Measurements from ENCODE around the gene ADISSP. TPM values are rescaled to one million over a fixed set of nuclear protein-coding genes. Genes with fewer than 3 reads are reported as not detected.

The ADISSP gene
- total and polyA plus RNA-seq, 10 donors: 29.4 to 55.5 (median 36.0) TPM

DNA sequence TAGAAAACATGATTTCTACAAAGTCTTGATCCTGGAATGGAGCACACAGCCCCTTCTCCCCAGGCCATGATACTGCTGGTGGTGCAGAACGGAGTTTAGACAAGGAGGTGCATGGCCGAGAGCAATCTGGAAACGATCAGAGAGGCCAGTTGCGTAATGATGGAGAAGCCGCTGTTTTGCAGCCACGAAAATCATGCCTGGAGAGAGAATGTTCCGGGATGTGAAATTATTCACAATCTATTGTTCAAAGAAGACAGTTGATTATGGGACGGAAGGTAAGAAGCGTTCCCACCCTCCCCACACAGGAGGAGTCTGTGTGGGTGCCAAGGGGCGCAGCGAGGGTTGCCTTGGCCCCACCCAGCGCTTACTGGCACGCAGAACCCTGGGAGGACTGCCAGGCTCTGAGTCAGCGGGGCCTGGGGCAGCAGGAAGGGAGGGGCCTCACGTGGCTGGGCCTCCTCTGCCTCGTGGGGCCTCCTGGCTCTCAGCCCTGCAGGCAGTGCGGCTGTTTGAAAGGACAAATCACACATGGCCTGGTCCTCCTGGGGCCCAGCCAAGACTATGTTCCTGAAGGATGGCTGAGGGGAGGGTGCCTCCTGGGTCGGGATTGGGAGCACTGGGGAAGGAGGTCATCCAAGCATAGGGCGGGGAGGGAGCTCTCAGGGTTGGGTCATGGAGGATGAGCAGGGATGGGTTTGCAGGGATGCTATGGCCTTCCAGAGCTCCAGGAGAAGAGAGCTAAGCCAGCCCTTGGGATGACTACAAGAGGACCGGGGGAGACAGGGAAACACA, 44.1 kb upstream of the ADISSP start:
- 9 to 14% (median 11%) methylated on average over 16 to 20 of the region's 20 CpGs for WGBS, 5 donors
- Histone ChIP-seq H3K9me3 (no peaks in the 10 kb centered on the region), H3K4me1 (peaks cover 15 to 95% (median 75%) of the 10 kb centered on the region in 6 donors), H3K27me3 (replicated peaks in 1 of 7) (no peaks in the 10 kb centered on the region), H3K27ac (peak overlapping the region; percentile 85 to 96 (median 88)), H3K36me3 (no peaks in the 10 kb centered on the region), H3K4me3 (peak overlapping the region; percentile 8 to 67 (median 35))
- DNase-seq: peak; percentile 96
- TF ChIP-seq POLR2AphosphoS5 (IDR thresholded peaks at IDR 0.05) (peak; percentile 97 to 99 (median 98)), POLR2A (IDR thresholded peaks at IDR 0.05) (peak; percentile 18 to 53 (median 20))
- TF ChIP-seq, protein P1, sequence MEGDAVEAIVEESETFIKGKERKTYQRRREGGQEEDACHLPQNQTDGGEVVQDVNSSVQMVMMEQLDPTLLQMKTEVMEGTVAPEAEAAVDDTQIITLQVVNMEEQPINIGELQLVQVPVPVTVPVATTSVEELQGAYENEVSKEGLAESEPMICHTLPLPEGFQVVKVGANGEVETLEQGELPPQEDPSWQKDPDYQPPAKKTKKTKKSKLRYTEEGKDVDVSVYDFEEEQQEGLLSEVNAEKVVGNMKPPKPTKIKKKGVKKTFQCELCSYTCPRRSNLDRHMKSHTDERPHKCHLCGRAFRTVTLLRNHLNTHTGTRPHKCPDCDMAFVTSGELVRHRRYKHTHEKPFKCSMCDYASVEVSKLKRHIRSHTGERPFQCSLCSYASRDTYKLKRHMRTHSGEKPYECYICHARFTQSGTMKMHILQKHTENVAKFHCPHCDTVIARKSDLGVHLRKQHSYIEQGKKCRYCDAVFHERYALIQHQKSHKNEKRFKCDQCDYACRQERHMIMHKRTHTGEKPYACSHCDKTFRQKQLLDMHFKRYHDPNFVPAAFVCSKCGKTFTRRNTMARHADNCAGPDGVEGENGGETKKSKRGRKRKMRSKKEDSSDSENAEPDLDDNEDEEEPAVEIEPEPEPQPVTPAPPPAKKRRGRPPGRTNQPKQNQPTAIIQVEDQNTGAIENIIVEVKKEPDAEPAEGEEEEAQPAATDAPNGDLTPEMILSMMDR (IDR thresholded peaks at IDR 0.05 in 8 of 11, conservative IDR thresholded peaks at IDR 0.05 in 3 of 11): no peak
- intact Hi-C loops (cut with DNase I; ENCODE audit: low total_unique reads): no loop called here

DNA sequence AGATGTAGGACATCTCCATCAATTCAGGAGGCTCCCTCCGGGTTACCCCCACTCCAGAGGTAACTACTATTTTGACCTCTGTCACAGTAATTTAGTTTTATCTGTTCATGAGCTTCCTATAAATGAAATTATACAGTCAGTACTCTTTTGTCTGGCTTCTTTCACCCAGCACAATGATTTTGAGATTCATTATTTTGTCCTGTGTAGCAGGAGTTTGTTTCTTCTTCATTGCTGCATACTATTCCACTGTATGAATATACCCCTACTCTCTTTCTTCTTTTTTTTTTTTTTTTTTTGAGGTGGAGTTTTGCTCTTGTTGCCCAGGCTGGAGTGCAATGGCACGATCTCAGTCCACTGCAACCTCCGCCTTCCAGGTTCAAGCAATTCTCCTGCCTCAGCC, 41.0 kb upstream of the ADISSP start:
- peaks cover 0 to 29% (median 23%) of the 10 kb centered on the region in 6 donors for H3K36me3 ChIP-seq
- no peaks in the 10 kb centered on the region for H3K27me3 ChIP-seq (replicated peaks in 1 of 7)
- peak overlapping the region in 3 of 8 donors; percentile 0 to 54 (median 22) for H3K4me3 ChIP-seq
- no peaks in the 10 kb centered on the region for H3K9me3 ChIP-seq
- H3K4me1 ChIP-seq: peaks cover 15 to 96% (median 71%) of the 10 kb centered on the region in 6 donors
- TF ChIP-seq POLR2AphosphoS5 (IDR thresholded peaks at IDR 0.05) (no peak), POLR2A (IDR thresholded peaks at IDR 0.05) (no peak)
- TF ChIP-seq, protein P1 (IDR thresholded peaks at IDR 0.05 in 8 of 11, conservative IDR thresholded peaks at IDR 0.05 in 3 of 11): no peak
- intact Hi-C loops (cut with DNase I; ENCODE audit: low total_unique reads): no loop called here
- DNase-seq: peak; percentile 27
- WGBS, 5 donors: 79 to 90% (median 84%) methylated on average over 3 of the region's 3 CpGs
- peak overlapping the region; percentile 66 to 96 (median 85) for H3K27ac ChIP-seq

DNA sequence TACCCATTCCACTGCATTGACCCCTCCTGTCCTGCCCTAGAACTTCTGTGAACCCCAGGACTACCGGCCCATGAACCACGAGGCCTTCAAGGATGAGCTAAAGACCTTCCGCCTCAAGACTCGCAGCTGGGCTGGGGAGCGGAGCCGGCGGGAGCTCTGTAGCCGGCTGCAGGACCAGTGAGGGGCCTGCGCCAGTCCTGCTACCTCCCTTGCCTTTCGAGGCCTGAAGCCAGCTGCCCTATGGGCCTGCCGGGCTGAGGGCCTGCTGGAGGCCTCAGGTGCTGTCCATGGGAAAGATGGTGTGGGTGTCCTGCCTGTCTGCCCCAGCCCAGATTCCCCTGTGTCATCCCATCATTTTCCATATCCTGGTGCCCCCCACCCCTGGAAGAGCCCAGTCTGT, 37.2 kb upstream of the ADISSP start:
- peaks cover 17 to 97% (median 72%) of the 10 kb centered on the region in 6 donors for H3K4me1 ChIP-seq
- TF ChIP-seq, protein P1 (IDR thresholded peaks at IDR 0.05 in 8 of 11, conservative IDR thresholded peaks at IDR 0.05 in 3 of 11): no peak
- TF ChIP-seq POLR2A (IDR thresholded peaks at IDR 0.05) (no peak), POLR2AphosphoS5 (IDR thresholded peaks at IDR 0.05) (no peak)
- 90 to 97% (median 95%) methylated on average over 10 to 11 of the region's 11 CpGs for WGBS, 5 donors

DNA sequence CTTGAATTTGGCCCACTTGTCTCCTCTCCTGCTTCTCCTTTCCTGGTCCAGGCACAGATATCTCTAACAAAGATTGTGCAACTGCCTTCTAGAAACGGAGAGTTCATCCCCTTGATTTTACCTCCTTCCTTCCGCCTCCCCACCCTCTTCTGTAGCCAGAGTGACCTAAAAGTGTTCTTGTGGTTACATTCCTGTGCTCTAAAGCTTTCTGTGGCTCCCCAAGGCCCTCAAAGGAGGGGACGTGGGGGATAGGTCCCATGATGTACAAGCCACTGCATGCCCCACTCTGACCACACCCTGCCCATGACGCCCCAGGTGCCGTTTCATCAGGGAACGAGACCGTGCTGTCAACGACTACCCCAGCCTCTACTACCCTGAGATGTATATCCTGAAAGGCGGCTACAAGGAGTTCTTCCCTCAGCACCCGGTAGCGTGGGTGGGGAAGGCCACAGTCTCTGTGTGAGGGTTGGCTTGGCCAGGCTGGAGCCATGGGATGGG, 36.8 kb upstream of the ADISSP start:
- TF ChIP-seq, protein P1 (IDR thresholded peaks at IDR 0.05 in 8 of 11, conservative IDR thresholded peaks at IDR 0.05 in 3 of 11): no peak
- no peak for TF ChIP-seq POLR2AphosphoS5 (IDR thresholded peaks at IDR 0.05)
- no peak for TF ChIP-seq POLR2A (IDR thresholded peaks at IDR 0.05)
- H3K27me3 ChIP-seq (replicated peaks in 1 of 7): no peaks in the 10 kb centered on the region
- H3K4me1 ChIP-seq: peaks cover 21 to 98% (median 74%) of the 10 kb centered on the region in 6 donors
- H3K9me3 ChIP-seq: no peaks in the 10 kb centered on the region
- WGBS, 5 donors: 73 to 86% (median 83%) methylated on average over 10 to 11 of the region's 11 CpGs
- intact Hi-C loops (cut with DNase I; ENCODE audit: low total_unique reads): no loop called here
- DNase-seq: peak; percentile 54
- peaks cover 0 to 71% (median 56%) of the 10 kb centered on the region in 6 donors for H3K36me3 ChIP-seq
- H3K4me3 ChIP-seq: no peak overlapping the region
- H3K27ac ChIP-seq: peak overlapping the region in 2 of 8 donors; percentile 96 to 99

More for the DNA sequence above, 37.2 kb upstream of the ADISSP start:
- peak; percentile 70 for DNase-seq
- peaks cover 0 to 66% (median 56%) of the 10 kb centered on the region in 6 donors for H3K36me3 ChIP-seq
- peak overlapping the region in 4 of 8 donors; percentile 85 to 99 (median 94) for H3K27ac ChIP-seq
- no peaks in the 10 kb centered on the region for H3K9me3 ChIP-seq
- no peaks in the 10 kb centered on the region for H3K27me3 ChIP-seq (replicated peaks in 1 of 7)
- intact Hi-C loops (cut with DNase I; ENCODE audit: low total_unique reads): no loop called here
- no peak overlapping the region for H3K4me3 ChIP-seq
